ENCODE measurements around the gene COL4A2.

The COL4A2 gene

DNA sequence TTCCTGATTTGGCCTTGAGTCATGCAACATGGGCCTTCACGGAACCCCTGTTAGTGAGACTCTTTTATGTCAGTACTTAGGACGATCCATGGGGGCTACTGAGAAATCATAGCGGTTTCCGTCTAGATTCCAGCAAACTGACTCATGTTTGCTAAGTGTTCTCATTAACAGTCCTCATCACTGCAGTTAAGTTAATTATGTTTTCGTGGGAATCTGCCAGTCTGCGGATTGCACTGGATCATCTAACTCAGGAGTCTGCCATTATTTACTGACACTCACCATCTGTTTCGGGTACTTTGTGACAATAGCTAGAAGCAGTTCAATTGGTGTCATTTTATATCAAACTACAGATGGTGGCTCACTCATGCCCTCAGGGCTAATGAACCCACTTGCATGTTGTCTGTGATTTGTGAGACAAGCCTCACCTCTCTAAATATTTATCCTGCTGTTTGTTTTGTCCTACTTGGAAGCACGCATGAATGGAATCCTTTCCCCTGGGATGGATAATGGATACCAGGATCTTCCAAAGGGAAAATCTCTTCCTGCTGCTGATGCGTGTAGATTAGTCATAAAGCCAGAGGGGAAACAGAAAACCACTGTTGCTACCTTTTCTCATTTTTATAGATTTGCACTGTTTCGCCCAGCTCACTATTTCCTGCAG lies 192.7 kb downstream of the COL4A2 start:
- H3K27me3 ChIP-seq (ENCODE audit: low read depth, low read length): no peaks in the 10 kb centered on the region
- H3K9me3 ChIP-seq (ENCODE audit: control insufficient read depth in 1 of 2, low read length in 2 of 2): no peaks in the 10 kb centered on the region
- no peaks in the 10 kb centered on the region for H3K4me1 ChIP-seq (ENCODE audit: control insufficient read depth in 1 of 2, insufficient read depth in 2 of 2, low read length in 2 of 2)
- H3K27ac ChIP-seq (ENCODE audit: low read length): no peak overlapping the region
- H3K4me3 ChIP-seq (ENCODE audit: low read depth in 1 of 2, low read length in 2 of 2): no peak overlapping the region
- peaks cover 23 to 91% of the 10 kb centered on the region in 2 donors for H3K36me3 ChIP-seq (ENCODE audit: control insufficient read depth in 1 of 2, insufficient read depth in 2 of 2, low read length in 2 of 2)

DNA sequence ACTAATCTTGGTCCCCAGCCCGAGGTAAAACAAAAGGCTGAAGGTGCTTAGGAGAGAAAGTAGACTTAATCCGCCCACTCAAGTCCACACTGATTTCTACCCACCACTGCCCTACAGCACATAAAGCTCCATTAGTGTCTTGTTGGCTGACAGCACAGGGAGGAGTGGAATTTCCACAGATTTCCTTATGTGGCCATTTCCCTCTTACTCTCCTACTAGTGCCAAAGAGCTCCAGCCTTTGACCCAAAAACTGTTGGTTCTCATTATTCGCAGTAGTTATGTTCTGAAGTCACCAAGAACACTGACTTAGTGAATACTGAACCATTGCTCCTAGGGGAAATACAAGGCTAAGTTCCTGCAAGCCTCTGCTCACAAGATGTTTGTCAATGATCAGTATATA lies 193.3 kb downstream of the COL4A2 start:
- Histone ChIP-seq H3K4me3 (ENCODE audit: low read depth in 1 of 2, low read length in 2 of 2) (no peak overlapping the region), H3K4me1 (ENCODE audit: control insufficient read depth in 1 of 2, insufficient read depth in 2 of 2, low read length in 2 of 2) (no peaks in the 10 kb centered on the region), H3K27ac (ENCODE audit: low read length) (no peak overlapping the region), H3K27me3 (ENCODE audit: low read depth, low read length) (no peaks in the 10 kb centered on the region), H3K36me3 (ENCODE audit: control insufficient read depth in 1 of 2, insufficient read depth in 2 of 2, low read length in 2 of 2) (peaks cover 20 to 87% of the 10 kb centered on the region in 2 donors), H3K9me3 (ENCODE audit: control insufficient read depth in 1 of 2, low read length in 2 of 2) (no peaks in the 10 kb centered on the region)

DNA sequence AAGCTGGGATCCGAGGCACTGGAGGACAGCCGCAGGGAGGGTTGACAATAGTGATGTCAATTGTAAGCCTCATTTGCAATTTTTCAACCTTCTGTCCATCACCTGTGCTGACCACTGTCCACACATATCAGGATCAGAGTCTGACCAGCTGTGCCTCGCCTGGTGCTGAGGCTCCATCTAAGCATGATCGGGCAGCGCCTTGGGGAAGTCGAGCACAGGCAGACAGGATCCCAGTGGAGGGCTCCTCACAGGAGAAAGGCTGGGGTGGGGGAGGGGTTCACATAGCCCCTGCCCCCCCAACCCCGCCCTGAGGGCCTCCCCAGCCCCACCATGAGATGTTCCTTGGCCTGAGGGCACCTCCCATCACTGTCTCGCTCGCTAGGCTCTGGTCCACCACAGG lies 194.1 kb downstream of the COL4A2 start:
- no peak overlapping the region for H3K4me3 ChIP-seq (ENCODE audit: low read depth in 1 of 2, low read length in 2 of 2)
- no peak overlapping the region for H3K27ac ChIP-seq (ENCODE audit: low read length)
- H3K4me1 ChIP-seq (ENCODE audit: control insufficient read depth in 1 of 2, insufficient read depth in 2 of 2, low read length in 2 of 2): peaks cover 0 to 5% of the 10 kb centered on the region in 2 donors
- H3K27me3 ChIP-seq (ENCODE audit: low read depth, low read length): no peaks in the 10 kb centered on the region
- H3K36me3 ChIP-seq (ENCODE audit: control insufficient read depth in 1 of 2, insufficient read depth in 2 of 2, low read length in 2 of 2): peaks cover 15 to 87% of the 10 kb centered on the region in 2 donors
- no peaks in the 10 kb centered on the region for H3K9me3 ChIP-seq (ENCODE audit: control insufficient read depth in 1 of 2, low read length in 2 of 2)

GRCh38 chr13:110503037-110503901 lies 196.2 kb downstream of the COL4A2 start:
- no peaks in the 10 kb centered on the region for H3K9me3 ChIP-seq (ENCODE audit: control insufficient read depth in 1 of 2, low read length in 2 of 2)
- H3K27me3 ChIP-seq (ENCODE audit: low read depth, low read length): no peaks in the 10 kb centered on the region
- H3K4me1 ChIP-seq (ENCODE audit: control insufficient read depth in 1 of 2, insufficient read depth in 2 of 2, low read length in 2 of 2): peaks cover 12 to 25% of the 10 kb centered on the region in 2 donors
- no peak overlapping the region for H3K27ac ChIP-seq (ENCODE audit: low read length)
- peaks cover 11 to 85% of the 10 kb centered on the region in 2 donors for H3K36me3 ChIP-seq (ENCODE audit: control insufficient read depth in 1 of 2, insufficient read depth in 2 of 2, low read length in 2 of 2)
- H3K4me3 ChIP-seq (ENCODE audit: low read depth in 1 of 2, low read length in 2 of 2): no peak overlapping the region

DNA sequence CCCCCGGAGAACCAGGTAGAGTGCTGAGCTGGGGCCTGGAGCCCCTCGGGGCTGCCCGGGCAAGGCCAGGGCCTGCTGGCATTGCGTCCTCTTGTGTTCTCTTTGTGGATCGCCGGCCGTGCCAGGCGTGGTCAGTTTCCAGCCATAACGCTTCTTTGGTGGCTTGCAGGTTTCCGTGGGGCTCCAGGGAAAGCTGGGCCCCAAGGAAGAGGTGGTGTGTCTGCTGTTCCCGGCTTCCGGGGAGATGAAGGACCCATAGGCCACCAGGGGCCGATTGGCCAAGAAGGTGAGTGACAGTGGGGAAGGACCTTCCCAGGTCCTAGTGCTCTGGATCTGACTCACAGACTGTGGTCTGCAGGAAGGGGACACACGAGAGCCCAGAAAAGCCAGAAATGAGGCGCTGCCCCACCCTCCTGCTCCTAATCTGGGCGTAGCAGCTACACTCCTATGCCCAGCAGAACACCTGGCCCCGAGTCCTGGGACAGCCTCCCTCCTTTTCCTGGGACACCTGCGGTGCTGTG lies 197.0 kb downstream of the COL4A2 start:
- Histone ChIP-seq H3K9me3 (ENCODE audit: control insufficient read depth in 1 of 2, low read length in 2 of 2) (no peaks in the 10 kb centered on the region), H3K27me3 (ENCODE audit: low read depth, low read length) (no peaks in the 10 kb centered on the region), H3K4me3 (ENCODE audit: low read depth in 1 of 2, low read length in 2 of 2) (no peak overlapping the region), H3K27ac (ENCODE audit: low read length) (no peak overlapping the region), H3K36me3 (ENCODE audit: control insufficient read depth in 1 of 2, insufficient read depth in 2 of 2, low read length in 2 of 2) (peaks cover 11 to 84% of the 10 kb centered on the region in 2 donors), H3K4me1 (ENCODE audit: control insufficient read depth in 1 of 2, insufficient read depth in 2 of 2, low read length in 2 of 2) (peaks cover 12 to 25% of the 10 kb centered on the region in 2 donors)

GRCh38 chr13:110505594-110505993 lies 198.5 kb downstream of the COL4A2 start:
- Histone ChIP-seq H3K36me3 (ENCODE audit: control insufficient read depth in 1 of 2, insufficient read depth in 2 of 2, low read length in 2 of 2) (peaks cover 11 to 72% of the 10 kb centered on the region in 2 donors), H3K27ac (ENCODE audit: low read length) (no peak overlapping the region), H3K4me1 (ENCODE audit: control insufficient read depth in 1 of 2, insufficient read depth in 2 of 2, low read length in 2 of 2) (peaks cover 12 to 39% of the 10 kb centered on the region in 2 donors), H3K4me3 (ENCODE audit: low read depth in 1 of 2, low read length in 2 of 2) (no peak overlapping the region), H3K27me3 (ENCODE audit: low read depth, low read length) (no peaks in the 10 kb centered on the region), H3K9me3 (ENCODE audit: control insufficient read depth in 1 of 2, low read length in 2 of 2) (no peaks in the 10 kb centered on the region)

- no peaks in the 10 kb centered on the region for H3K27me3 ChIP-seq (ENCODE audit: low read depth, low read length)
- H3K9me3 ChIP-seq (ENCODE audit: control insufficient read depth in 1 of 2, low read length in 2 of 2): no peaks in the 10 kb centered on the region
- H3K4me1 ChIP-seq (ENCODE audit: control insufficient read depth in 1 of 2, insufficient read depth in 2 of 2, low read length in 2 of 2): peaks cover 12 to 39% of the 10 kb centered on the region in 2 donors
- H3K27ac ChIP-seq (ENCODE audit: low read length): peak overlapping the region; percentile 92
- peak overlapping the region in 1 of 2 donors; percentile 11 for H3K4me3 ChIP-seq (ENCODE audit: low read depth in 1 of 2, low read length in 2 of 2)
- peaks cover 11 to 69% of the 10 kb centered on the region in 2 donors for H3K36me3 ChIP-seq (ENCODE audit: control insufficient read depth in 1 of 2, insufficient read depth in 2 of 2, low read length in 2 of 2)
These were observed 199.3 kb downstream of the COL4A2 start for GRCh38 chr13:110506396-110506795.

GRCh38 chr13:110506859-110507566 lies 199.9 kb downstream of the COL4A2 start:
- no peaks in the 10 kb centered on the region for H3K27me3 ChIP-seq (ENCODE audit: low read depth, low read length)
- peaks cover 6 to 69% of the 10 kb centered on the region in 2 donors for H3K36me3 ChIP-seq (ENCODE audit: control insufficient read depth in 1 of 2, insufficient read depth in 2 of 2, low read length in 2 of 2)
- no peaks in the 10 kb centered on the region for H3K9me3 ChIP-seq (ENCODE audit: control insufficient read depth in 1 of 2, low read length in 2 of 2)
- peaks cover 12 to 39% of the 10 kb centered on the region in 2 donors for H3K4me1 ChIP-seq (ENCODE audit: control insufficient read depth in 1 of 2, insufficient read depth in 2 of 2, low read length in 2 of 2)
- peak overlapping the region in 1 of 2 donors; percentile 11 for H3K4me3 ChIP-seq (ENCODE audit: low read depth in 1 of 2, low read length in 2 of 2)
- H3K27ac ChIP-seq (ENCODE audit: low read length): peak overlapping the region; percentile 92

- Histone ChIP-seq H3K27me3 (ENCODE audit: low read depth, low read length) (no peaks in the 10 kb centered on the region), H3K4me3 (ENCODE audit: low read depth in 1 of 2, low read length in 2 of 2) (no peak overlapping the region), H3K9me3 (ENCODE audit: control insufficient read depth in 1 of 2, low read length in 2 of 2) (no peaks in the 10 kb centered on the region), H3K27ac (ENCODE audit: low read length) (peak overlapping the region; percentile 92), H3K4me1 (ENCODE audit: control insufficient read depth in 1 of 2, insufficient read depth in 2 of 2, low read length in 2 of 2) (peaks cover 12 to 39% of the 10 kb centered on the region in 2 donors), H3K36me3 (ENCODE audit: control insufficient read depth in 1 of 2, insufficient read depth in 2 of 2, low read length in 2 of 2) (peaks cover 12 to 70% of the 10 kb centered on the region in 2 donors)
These were observed 200.7 kb downstream of the COL4A2 start for GRCh38 chr13:110507678-110508381.

DNA sequence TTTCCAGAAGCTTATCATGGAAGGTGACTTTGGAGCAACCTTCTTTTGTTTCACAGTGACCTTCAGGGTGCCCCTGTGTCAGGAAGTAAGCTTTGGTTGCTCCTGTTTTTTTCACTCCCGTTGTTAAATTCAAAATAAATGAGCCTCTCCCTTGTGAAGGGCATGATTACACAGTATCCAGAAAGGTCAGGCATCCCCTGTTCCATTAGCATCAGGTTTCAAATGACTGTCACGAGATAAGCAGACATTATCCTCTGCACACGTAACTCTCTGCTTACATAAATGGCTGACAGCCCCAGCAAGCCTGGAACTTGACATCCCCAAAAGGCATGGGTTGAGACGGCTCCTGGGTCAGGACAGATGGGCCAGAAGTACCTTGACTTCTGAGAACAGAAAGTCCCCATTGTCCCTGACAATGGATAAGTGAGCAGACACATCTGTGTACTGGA lies 202.4 kb downstream of the COL4A2 start:
- Histone ChIP-seq H3K4me3 (ENCODE audit: low read depth in 1 of 2, low read length in 2 of 2) (no peak overlapping the region), H3K27ac (ENCODE audit: low read length) (no peak overlapping the region)

More for the DNA sequence above, 202.4 kb downstream of the COL4A2 start:
- peaks cover 12 to 39% of the 10 kb centered on the region in 2 donors for H3K4me1 ChIP-seq (ENCODE audit: control insufficient read depth in 1 of 2, insufficient read depth in 2 of 2, low read length in 2 of 2)
- H3K27me3 ChIP-seq (ENCODE audit: low read depth, low read length): no peaks in the 10 kb centered on the region
- H3K36me3 ChIP-seq (ENCODE audit: control insufficient read depth in 1 of 2, insufficient read depth in 2 of 2, low read length in 2 of 2): peaks cover 10 to 68% of the 10 kb centered on the region in 2 donors
- H3K9me3 ChIP-seq (ENCODE audit: control insufficient read depth in 1 of 2, low read length in 2 of 2): no peaks in the 10 kb centered on the region
